PC-3 (cell line): ENCODE results near the gene PHACTR2. TPM values are rescaled to one million over a fixed set of nuclear protein-coding genes. Genes with fewer than 3 reads are reported as not detected.
"Not testable (repeated sequence)": the region's sequence is repeated elsewhere in the genome, so short reads cannot be mapped to it uniquely, and the experiment has no call there.

ENCODE experiments used
- ATAC-seq: fragments of 200-7000 bp; cut with Tn5 transposase; 2 replicates; pipeline ENCODE4 v1.9.1; 2020; ENCODE audit warnings: mild to moderate bottlenecking, moderate library complexity
- BruUV-seq: library from RNA; stranded (reverse); fragments of 400-500 nt; replicated peaks from 2 replicates; lab custom pipeline; 2021; lab: Mats Ljungman, UMichigan
- CTCF ChIA-PET: fragments of 300-600 bp; sonication (Branson Sonifier 250); formaldehyde crosslinking; loops from one replicate; lab custom pipeline; 2022; ENCODE audit warnings: antibody characterized with exemption; lab: Charles Lee
- POLR2A ChIA-PET: fragments of 300-600 bp; sonication (Branson Sonifier 250); formaldehyde crosslinking; loops from one replicate; lab custom pipeline; 2022; ENCODE audit warnings: antibody characterized with exemption; ENCODE audit not compliant: unreplicated experiment; lab: Charles Lee
- DNase-seq: peaks from one replicate; pipeline ENCODE4 v3.0.0-alpha.2; 2015
- H2AFZ ChIP-seq: fragments of 300-600 bp; sonication (generic); 2 replicates; pipeline ENCODE4 v1.6.0; 2016; ENCODE audit warnings: antibody characterized with exemption, low read length
- H3F3A ChIP-seq: fragments of 300-600 bp; sonication (generic); one replicate; pipeline ENCODE4 v1.6.0; 2017; ENCODE audit warnings: antibody characterized with exemption, low read length, control low read depth, mild to moderate bottlenecking; ENCODE audit not compliant: unreplicated experiment
- H3K27ac ChIP-seq: fragments of 300-600 bp; sonication (generic); 2 replicates; pipeline ENCODE4 v1.5.1; 2016; ENCODE audit warnings: mild to moderate bottlenecking, low read length
- H3K27me3 ChIP-seq: fragments of 300-600 bp; sonication (generic); 2 replicates; pipeline ENCODE4 v1.6.1; 2016; ENCODE audit warnings: low read length, mixed read lengths
- H3K36me3 ChIP-seq: fragments of 300-600 bp; sonication (generic); 2 replicates; pipeline ENCODE4 v1.6.1; 2016; ENCODE audit warnings: low read depth, mixed run types, low read length, mixed read lengths
- H3K4me1 ChIP-seq: fragments of 300-600 bp; sonication (generic); 2 replicates; pipeline ENCODE4 v1.5.1; 2016; ENCODE audit warnings: low read length; ENCODE audit not compliant: insufficient read depth
- H3K4me2 ChIP-seq: fragments of 300-600 bp; sonication (generic); 2 replicates; pipeline ENCODE4 v1.6.0; 2016; ENCODE audit warnings: low read length
- H3K4me3 ChIP-seq: fragments of 300-600 bp; sonication (generic); 2 replicates; pipeline ENCODE4 v1.5.1; 2016; ENCODE audit warnings: mild to moderate bottlenecking, low read length, mixed read lengths
- H3K79me2 ChIP-seq: fragments of 300-600 bp; sonication (generic); 2 replicates; pipeline ENCODE4 v1.6.1; 2017; ENCODE audit warnings: low read length, mixed read lengths
- H3K9ac ChIP-seq: fragments of 300-600 bp; sonication (generic); 2 replicates; pipeline ENCODE4 v1.6.0; 2016; ENCODE audit warnings: mild to moderate bottlenecking, low read length
- H3K9me2 ChIP-seq: fragments of 300-600 bp; sonication (generic); replicated peaks from 2 replicates; pipeline ENCODE4 v1.6.1; 2016; ENCODE audit warnings: mixed run types, low read length, mixed read lengths
- H3K9me3 ChIP-seq: fragments of 300-600 bp; sonication (generic); 2 replicates; pipeline ENCODE4 v1.6.1; 2016; ENCODE audit warnings: low read length, mixed read lengths
- H4K20me1 ChIP-seq: fragments of 300-600 bp; sonication (generic); 2 replicates; pipeline ENCODE4 v1.6.1; 2016; ENCODE audit warnings: low read length, mixed read lengths
- EZH2 ChIP-seq: fragments of 300-600 bp; sonication (generic); IDR thresholded peaks from one replicate; pipeline ENCODE4 v1.6.1; 2017; ENCODE audit warnings: antibody characterized with exemption, mild to moderate bottlenecking, low read length; ENCODE audit not compliant: unreplicated experiment
- EZH2phosphoT487 ChIP-seq: fragments of 300-600 bp; sonication (generic); IDR thresholded peaks from 2 replicates; pipeline ENCODE4 v1.6.1; 2018; ENCODE audit warnings: mild to moderate bottlenecking, antibody characterized with exemption, low read length, borderline replicate concordance
- intact Hi-C: fragments of 100-400 bp; cut with micrococcal nuclease; formaldehyde crosslinking; loops from 2 replicates; pipeline ENCODE4 v1.9.0; 2023
- total RNA-seq: library from RNA; depleted of rRNA; stranded (reverse); fragments of >200 nt; gene quantifications from 2 replicates; pipeline ENCODE4 v1.2.3, GENCODE V29; 2014
- TF ChIP-seq, protein P1 (sequence below): fragments of 300-600 bp; sonication (generic); conservative IDR thresholded peaks from 2 replicates; pipeline ENCODE4 v1.5.1; 2017; ENCODE audit warnings: antibody characterized with exemption, low read depth, mild to moderate bottlenecking, low read length

PHACTR2 gene
- total RNA-seq, 1 experiment from 2014 or later, result 19.4 TPM

DNA sequence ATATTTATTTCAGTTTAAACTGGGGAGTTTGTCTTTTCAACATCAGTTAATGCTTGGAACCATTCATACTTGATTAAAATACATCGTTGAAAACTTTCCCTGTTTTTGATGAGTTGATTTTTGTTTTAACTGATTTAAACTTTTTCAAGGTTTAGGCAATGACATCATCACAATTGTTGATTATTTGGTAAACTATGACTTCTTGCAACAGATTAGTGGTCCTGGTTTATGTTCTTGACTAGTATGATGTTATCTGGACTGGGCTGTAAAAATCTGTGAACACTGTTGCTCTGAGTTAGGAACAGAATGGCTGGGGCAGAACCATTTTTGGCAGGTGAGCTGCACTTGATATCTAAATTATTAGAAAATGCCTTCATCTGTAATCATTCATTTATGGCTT, 186.5 kb downstream of the PHACTR2 start, which contains the start of gene ZC2HC1B:
TSS of gene ZC2HC1B (plus strand) at position 241 of the 400 bp plus-strand sequence. CDS start at position 307, 66 bp downstream.
- no peak within 1 kb of the TSS for H3K4me2 ChIP-seq
- H3K27me3 ChIP-seq, result no peaks in the 10 kb centered on the region
- TF ChIP-seq EZH2phosphoT487 (no peak), EZH2 (no peak)
- H4K20me1 ChIP-seq, result no peaks in the 10 kb centered on the region
- no peak within 1 kb of the TSS for H3K27ac ChIP-seq
- intact Hi-C loops, result no loop called here
- H3K9ac ChIP-seq, result no peak within 1 kb of the TSS
- no peaks in the 10 kb centered on the region for H3K9me2 ChIP-seq
- no peaks in the 10 kb centered on the region for H3F3A ChIP-seq
- no peak within 1 kb of the TSS for H2AFZ ChIP-seq
- no peaks in the 10 kb centered on the region for H3K4me1 ChIP-seq
- no peaks in the 10 kb centered on the region for H3K9me3 ChIP-seq
- no TSS peak for BruUV-seq
- ChIA-PET POLR2A (interaction anchor here (0.5 kb wide), 1 partner anchor 238 kb away, joined by 6 read pairs; no protein-coding TSS in a partner anchor), CTCF (no interaction called here)
- H3K4me3 ChIP-seq, result no peak within 1 kb of the TSS
- no peaks in the 10 kb centered on the region for H3K79me2 ChIP-seq
- peaks cover 45% of the 10 kb centered on the region for H3K36me3 ChIP-seq
- no peak for DNase-seq
- no peak for ATAC-seq

DNA sequence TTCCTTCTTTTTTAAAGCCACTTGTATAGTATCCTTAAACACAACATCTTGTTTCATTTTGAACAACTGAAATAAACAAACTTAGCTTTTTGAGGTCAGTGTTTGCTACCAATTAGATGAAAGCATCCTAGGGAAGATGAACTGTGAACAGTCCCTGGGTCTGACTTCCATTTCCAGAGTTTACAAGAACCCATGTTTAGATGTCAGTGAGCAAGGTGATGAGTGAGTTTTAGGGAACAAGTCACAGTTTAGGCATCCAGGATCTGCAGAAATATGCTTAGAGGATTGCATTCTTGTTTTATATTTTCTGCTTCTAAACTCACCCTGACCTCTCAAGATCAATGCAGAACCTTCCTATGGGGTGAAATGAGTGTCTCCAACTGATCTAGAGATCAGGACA, 189.5 kb downstream of the PHACTR2 start:
- CTCF ChIA-PET, result no interaction called here
- Histone ChIP-seq H3K27me3 (no peaks in the 10 kb centered on the region), H3K36me3 (peaks cover 26% of the 10 kb centered on the region), H3K9me2 (no peaks in the 10 kb centered on the region), H4K20me1 (no peaks in the 10 kb centered on the region), H3K4me3 (no peak overlapping the region), H3K9ac (no peak overlapping the region), H2AFZ (no peak overlapping the region), H3K79me2 (no peaks in the 10 kb centered on the region), H3K4me1 (no peaks in the 10 kb centered on the region), H3F3A (no peaks in the 10 kb centered on the region), H3K9me3 (no peaks in the 10 kb centered on the region), H3K27ac (no peak overlapping the region), H3K4me2 (no peak overlapping the region)
- BruUV-seq, result no TSS peak
- TF ChIP-seq EZH2phosphoT487 (no peak), EZH2 (no peak)
- TF ChIP-seq, protein P1, sequence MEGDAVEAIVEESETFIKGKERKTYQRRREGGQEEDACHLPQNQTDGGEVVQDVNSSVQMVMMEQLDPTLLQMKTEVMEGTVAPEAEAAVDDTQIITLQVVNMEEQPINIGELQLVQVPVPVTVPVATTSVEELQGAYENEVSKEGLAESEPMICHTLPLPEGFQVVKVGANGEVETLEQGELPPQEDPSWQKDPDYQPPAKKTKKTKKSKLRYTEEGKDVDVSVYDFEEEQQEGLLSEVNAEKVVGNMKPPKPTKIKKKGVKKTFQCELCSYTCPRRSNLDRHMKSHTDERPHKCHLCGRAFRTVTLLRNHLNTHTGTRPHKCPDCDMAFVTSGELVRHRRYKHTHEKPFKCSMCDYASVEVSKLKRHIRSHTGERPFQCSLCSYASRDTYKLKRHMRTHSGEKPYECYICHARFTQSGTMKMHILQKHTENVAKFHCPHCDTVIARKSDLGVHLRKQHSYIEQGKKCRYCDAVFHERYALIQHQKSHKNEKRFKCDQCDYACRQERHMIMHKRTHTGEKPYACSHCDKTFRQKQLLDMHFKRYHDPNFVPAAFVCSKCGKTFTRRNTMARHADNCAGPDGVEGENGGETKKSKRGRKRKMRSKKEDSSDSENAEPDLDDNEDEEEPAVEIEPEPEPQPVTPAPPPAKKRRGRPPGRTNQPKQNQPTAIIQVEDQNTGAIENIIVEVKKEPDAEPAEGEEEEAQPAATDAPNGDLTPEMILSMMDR, result no peak
- DNase-seq (no peak), ATAC-seq (no peak)
- intact Hi-C loops, result no loop called here
- POLR2A ChIA-PET, result no interaction called here

DNA sequence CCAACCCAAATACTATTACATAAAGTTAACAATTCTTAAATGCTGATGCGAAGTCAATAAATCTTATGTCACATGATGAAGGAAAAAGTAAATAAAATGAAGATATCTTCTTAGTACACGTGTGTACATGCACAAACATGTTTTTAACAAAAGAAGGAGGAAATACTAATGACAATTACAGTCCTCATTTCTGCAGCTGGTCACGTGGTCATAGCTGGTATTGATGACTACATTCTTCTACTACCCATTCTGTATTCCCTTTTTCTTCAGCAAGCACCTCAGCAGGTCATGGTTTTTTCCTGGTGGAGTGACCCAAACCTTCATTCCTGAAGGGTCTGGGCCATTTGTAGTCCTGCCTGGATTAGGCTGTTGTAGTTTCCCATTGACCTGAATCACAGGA, 191.0 kb downstream of the PHACTR2 start:
- H3K27ac ChIP-seq, H3K4me1 ChIP-seq, H3K9me3 ChIP-seq, H3K9ac ChIP-seq, POLR2A ChIA-PET, H3K4me3 ChIP-seq, intact Hi-C loops, H3K79me2 ChIP-seq, H3F3A ChIP-seq, H4K20me1 ChIP-seq, H3K9me2 ChIP-seq, BruUV-seq, ATAC-seq, H3K4me2 ChIP-seq, H3K27me3 ChIP-seq, DNase-seq, H2AFZ ChIP-seq, CTCF ChIA-PET: not testable (repeated sequence)
- H3K36me3 ChIP-seq, result peaks cover 14% of the 10 kb centered on the region

DNA sequence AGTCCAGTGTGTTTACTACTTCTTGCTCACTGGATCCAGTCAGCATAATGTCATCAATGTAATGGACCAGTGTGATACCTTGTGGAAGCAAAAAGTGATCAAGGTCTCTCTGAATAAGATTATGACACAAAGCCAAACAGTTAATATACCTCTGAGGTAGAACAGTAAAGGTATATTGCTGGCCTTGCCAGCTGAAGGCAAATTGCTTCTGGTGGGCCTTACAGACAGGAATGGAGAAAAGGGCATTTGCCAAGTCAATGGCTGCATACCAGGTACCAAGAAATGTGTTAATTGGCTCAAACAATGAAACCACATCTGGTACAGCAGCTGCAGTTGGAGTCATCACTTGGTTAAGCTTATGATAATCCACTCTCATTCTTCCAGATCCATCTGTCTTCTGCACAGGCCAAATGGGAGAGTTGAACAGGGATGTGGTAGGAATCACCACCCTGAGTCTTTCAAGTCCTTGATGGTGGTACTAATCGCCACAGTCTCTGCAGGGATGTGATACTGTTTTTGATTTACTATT, 193.5 kb downstream of the PHACTR2 start:
- H3K4me1 ChIP-seq, H3K36me3 ChIP-seq, H3K9me2 ChIP-seq, H3K9ac ChIP-seq, H3K9me3 ChIP-seq, H3F3A ChIP-seq, H3K4me3 ChIP-seq, H3K79me2 ChIP-seq, BruUV-seq, DNase-seq, H3K27ac ChIP-seq, H2AFZ ChIP-seq, CTCF ChIA-PET, H4K20me1 ChIP-seq, H3K27me3 ChIP-seq, intact Hi-C loops, POLR2A ChIA-PET, H3K4me2 ChIP-seq, ATAC-seq: not testable (repeated sequence)
